ENCODE measurements around the gene REC8.

- TF ChIP-seq CTCF (conservative IDR thresholded peaks at IDR 0.05; ENCODE audit: low read depth, low read length), result no peak
- no peak for TF ChIP-seq EZH2 (IDR thresholded peaks at IDR 0.05; ENCODE audit: borderline replicate concordance, low read depth, low read length, poor library complexity, severe bottlenecking)
Observed at GRCh38 chr14:24183014-24183481, 11.2 kb downstream of the REC8 start.
